Measurements from ENCODE around the gene SNAPC4. TPM values are rescaled to one million over a fixed set of nuclear protein-coding genes. Genes with fewer than 3 reads are reported as not detected.

Gene SNAPC4
- total RNA-seq: 9.4 TPM

DNA sequence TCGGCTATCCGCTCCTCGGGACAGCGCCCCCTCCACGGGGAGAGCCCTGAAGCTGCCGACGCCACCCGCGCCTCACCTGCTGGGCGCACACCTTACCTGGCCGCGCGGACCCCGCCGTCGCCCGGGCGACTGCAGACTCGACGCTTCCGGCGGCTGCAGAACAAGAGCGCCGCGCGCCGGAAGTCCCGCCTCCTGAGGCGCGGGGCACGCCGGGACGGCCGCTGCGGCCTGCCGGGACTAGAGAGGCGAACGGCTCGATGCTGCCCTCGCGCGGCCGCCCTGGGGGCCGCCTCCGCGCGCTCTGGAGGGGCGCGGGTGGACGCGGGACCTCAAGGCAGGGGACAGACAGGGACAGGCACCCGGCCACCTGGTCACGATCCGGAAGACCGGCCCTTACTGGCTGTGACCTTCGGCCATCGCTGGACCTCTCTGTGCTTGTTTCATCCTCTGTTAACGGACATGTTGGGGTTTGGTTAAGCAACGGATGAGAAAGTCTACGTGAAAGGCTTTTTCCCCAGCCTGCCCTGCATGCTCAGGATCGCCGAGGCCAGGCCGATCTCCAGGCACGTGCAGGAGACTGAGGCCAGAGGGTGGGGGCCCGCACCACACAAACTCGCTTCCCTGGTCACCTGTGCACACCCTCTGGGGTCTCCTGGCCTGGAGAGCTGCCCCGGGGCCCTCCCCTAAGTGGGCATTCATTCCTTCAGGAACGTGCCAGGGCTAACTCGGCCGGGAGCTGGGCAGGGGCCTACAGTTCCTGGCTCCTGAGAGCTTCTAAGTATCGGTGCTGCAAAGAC, at the start of gene SNAPC4:
SNAPC4 (minus strand) TSS at position 133 of the 797 bp plus-strand sequence. CDS start 1,742 bp downstream, outside the sequence.
- Histone ChIP-seq H3K9me3 (no peaks in the 10 kb centered on the region), H3K27me3 (no peaks in the 10 kb centered on the region), H3K4me3 (peak within 1 kb of the TSS; percentile 90 to 97), H3K27ac (peak within 1 kb of the TSS; percentile 6 to 50), H3K36me3 (peaks cover 28 to 46% of the 10 kb centered on the region in 2 donors), H3K4me1 (peaks cover 10 to 13% of the 10 kb centered on the region in 2 donors)
- TF ChIP-seq, protein P1, sequence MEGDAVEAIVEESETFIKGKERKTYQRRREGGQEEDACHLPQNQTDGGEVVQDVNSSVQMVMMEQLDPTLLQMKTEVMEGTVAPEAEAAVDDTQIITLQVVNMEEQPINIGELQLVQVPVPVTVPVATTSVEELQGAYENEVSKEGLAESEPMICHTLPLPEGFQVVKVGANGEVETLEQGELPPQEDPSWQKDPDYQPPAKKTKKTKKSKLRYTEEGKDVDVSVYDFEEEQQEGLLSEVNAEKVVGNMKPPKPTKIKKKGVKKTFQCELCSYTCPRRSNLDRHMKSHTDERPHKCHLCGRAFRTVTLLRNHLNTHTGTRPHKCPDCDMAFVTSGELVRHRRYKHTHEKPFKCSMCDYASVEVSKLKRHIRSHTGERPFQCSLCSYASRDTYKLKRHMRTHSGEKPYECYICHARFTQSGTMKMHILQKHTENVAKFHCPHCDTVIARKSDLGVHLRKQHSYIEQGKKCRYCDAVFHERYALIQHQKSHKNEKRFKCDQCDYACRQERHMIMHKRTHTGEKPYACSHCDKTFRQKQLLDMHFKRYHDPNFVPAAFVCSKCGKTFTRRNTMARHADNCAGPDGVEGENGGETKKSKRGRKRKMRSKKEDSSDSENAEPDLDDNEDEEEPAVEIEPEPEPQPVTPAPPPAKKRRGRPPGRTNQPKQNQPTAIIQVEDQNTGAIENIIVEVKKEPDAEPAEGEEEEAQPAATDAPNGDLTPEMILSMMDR (IDR thresholded peaks at IDR 0.05): peak; percentile 85 to 93 (median 92)
- peak; percentile 36 to 91 for DNase-seq (ENCODE audit: low spot score in 2 of 2)
- intact Hi-C loops (cut with DNase I): loop anchor here (1.0 to 5.0 kb wide), 4 partner anchors 10 to 73 kb away; partner anchors contain the start of genes DNLZ, ENTR1, GPSM1 and INPP5E

GRCh38 chr9:136448655-136449054, 48.7 kb upstream of the SNAPC4 start:
- Histone ChIP-seq H3K4me3 (no peak overlapping the region), H3K27me3 (no peaks in the 10 kb centered on the region), H3K9me3 (no peaks in the 10 kb centered on the region), H3K36me3 (peaks cover 81 to 98% of the 10 kb centered on the region in 2 donors), H3K4me1 (no peaks in the 10 kb centered on the region), H3K27ac (no peak overlapping the region)
- intact Hi-C loops (cut with DNase I): no loop called here
- DNase-seq (ENCODE audit: low spot score in 2 of 2): no peak
- TF ChIP-seq, protein P1 (IDR thresholded peaks at IDR 0.05): no peak

DNA sequence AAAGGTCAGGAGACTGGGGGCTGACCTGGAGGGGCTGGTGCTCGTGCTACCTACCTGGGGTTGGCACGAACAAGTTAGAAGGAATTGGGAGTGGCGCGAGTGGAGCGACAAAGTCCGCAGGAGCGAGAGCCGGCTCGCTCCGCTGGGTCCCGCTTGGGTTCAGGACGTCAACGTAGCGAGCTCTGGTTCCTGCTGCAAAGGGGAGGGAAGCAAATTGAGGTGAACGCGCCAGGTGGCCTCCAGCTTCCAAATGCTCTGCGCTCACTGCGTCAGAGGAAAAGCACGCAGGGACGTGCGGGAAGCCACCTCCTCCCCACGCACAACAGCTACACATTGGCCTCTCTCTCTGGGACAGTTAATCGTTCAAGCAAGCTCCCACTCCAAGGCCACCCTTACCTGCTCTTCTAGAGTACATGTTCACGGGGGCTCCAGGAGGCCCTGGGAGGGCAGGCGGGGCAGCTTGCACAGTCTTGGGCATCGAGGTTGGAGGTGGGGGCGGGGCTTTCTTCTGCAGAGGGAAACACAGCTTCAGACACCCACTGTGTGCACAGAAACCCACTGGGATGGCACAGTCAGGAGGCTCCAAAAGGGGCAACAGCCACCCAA, 47.3 kb upstream of the SNAPC4 start:
- intact Hi-C loops (cut with DNase I): no loop called here
- H3K27ac ChIP-seq: no peak overlapping the region
- H3K4me3 ChIP-seq: no peak overlapping the region
- DNase-seq (ENCODE audit: low spot score in 2 of 2): no peak
- TF ChIP-seq, protein P1 (IDR thresholded peaks at IDR 0.05): no peak
- H3K9me3 ChIP-seq: no peaks in the 10 kb centered on the region
- H3K36me3 ChIP-seq: peaks cover 92 to 98% of the 10 kb centered on the region in 2 donors
- no peaks in the 10 kb centered on the region for H3K4me1 ChIP-seq
- H3K27me3 ChIP-seq: no peaks in the 10 kb centered on the region

DNA sequence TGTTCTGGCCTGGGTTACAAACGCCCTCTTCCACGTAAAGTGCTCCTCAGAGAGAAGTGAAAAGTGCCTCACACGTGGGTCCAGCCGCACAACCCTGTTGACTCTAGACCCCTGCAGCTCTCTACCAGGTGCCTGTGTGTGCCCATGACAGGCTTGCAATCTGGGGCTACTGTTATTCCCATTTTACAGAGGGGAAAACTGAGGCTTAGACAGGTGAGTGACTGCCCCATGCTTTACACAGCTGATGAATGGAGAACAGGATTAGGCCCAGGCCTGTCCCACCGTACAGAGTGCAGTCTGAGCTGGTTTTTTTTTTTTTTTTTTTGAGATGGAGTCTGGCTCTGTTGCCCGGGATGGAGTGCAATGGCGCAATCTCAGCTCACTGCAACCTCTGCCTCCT, 45.8 kb upstream of the SNAPC4 start:
- Histone ChIP-seq H3K4me3 (no peak overlapping the region), H3K9me3 (no peaks in the 10 kb centered on the region), H3K4me1 (no peaks in the 10 kb centered on the region), H3K36me3 (peaks cover 89 to 98% of the 10 kb centered on the region in 2 donors), H3K27me3 (no peaks in the 10 kb centered on the region), H3K27ac (no peak overlapping the region)
- TF ChIP-seq, protein P1 (IDR thresholded peaks at IDR 0.05): no peak
- DNase-seq (ENCODE audit: low spot score in 2 of 2): no peak
- intact Hi-C loops (cut with DNase I): no loop called here

DNA sequence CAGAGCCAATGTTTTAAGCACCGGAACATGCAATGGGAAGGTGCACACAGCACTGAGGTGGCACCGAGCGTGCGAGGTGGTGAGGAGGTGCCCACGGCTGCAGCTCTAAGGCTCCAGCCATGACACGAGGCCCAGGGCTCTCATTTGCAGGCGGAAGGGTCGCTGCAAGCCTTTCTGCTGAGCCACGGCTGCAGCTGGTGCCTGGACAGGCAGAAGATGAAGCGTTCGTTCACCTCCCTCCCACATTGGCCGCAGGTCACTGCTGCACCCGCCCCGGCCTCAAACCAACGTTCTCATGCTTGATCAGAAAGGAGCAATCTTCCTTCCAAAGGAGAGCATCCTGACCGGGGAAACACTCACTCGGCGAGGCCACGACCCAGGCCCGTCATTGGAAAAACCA, 44.1 kb upstream of the SNAPC4 start:
- no peaks in the 10 kb centered on the region for H3K9me3 ChIP-seq
- H3K4me1 ChIP-seq: peaks cover 2 to 4% of the 10 kb centered on the region in 2 donors
- TF ChIP-seq, protein P1 (IDR thresholded peaks at IDR 0.05): no peak
- peaks cover 81 to 86% of the 10 kb centered on the region in 2 donors for H3K36me3 ChIP-seq
- no peaks in the 10 kb centered on the region for H3K27me3 ChIP-seq
- H3K27ac ChIP-seq: no peak overlapping the region
- intact Hi-C loops (cut with DNase I): no loop called here
- no peak overlapping the region for H3K4me3 ChIP-seq
- DNase-seq (ENCODE audit: low spot score in 2 of 2): no peak
